GM12864 (cell line): ENCODE data around the gene INO80C.

ENCODE experiments used
- DNase-seq: peaks from one replicate; pipeline ENCODE4 v3.0.0-alpha.2; 2011; ENCODE audit warnings: low read depth
- H3K4me3 ChIP-seq: 2 replicates; pipeline ENCODE4 v1.5.1; 2011; ENCODE audit warnings: mild to moderate bottlenecking, low read depth, low read length, control low read depth
- TF ChIP-seq, protein P1 (sequence below): IDR thresholded peaks from 2 replicates; pipeline ENCODE4 v1.5.1; 2011; ENCODE audit warnings: low read depth, mild to moderate bottlenecking, moderate library complexity, low read length, control low read depth, inconsistent platforms; ENCODE audit errors: missing control alignments

The INO80C gene

DNA sequence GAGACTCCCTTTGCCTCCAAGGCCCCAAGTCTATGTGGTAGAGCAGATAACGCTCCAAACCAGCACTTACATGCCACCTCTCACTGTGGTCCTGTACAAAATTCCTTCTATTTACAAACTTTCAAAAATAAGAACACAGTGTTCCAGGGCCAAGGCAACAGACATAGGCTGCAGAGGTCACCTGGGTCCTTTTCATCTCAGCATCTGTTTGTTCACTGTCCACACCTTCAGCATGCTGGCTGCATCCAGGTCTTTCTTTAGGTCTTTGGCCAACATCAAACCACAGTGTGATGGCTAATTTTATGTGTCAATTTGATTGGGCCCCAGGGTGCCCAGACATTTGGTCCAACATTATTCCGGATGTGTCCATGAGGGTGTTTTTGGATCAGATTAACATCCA, 20.0 kb upstream of the INO80C start:
- TF ChIP-seq, protein P1, sequence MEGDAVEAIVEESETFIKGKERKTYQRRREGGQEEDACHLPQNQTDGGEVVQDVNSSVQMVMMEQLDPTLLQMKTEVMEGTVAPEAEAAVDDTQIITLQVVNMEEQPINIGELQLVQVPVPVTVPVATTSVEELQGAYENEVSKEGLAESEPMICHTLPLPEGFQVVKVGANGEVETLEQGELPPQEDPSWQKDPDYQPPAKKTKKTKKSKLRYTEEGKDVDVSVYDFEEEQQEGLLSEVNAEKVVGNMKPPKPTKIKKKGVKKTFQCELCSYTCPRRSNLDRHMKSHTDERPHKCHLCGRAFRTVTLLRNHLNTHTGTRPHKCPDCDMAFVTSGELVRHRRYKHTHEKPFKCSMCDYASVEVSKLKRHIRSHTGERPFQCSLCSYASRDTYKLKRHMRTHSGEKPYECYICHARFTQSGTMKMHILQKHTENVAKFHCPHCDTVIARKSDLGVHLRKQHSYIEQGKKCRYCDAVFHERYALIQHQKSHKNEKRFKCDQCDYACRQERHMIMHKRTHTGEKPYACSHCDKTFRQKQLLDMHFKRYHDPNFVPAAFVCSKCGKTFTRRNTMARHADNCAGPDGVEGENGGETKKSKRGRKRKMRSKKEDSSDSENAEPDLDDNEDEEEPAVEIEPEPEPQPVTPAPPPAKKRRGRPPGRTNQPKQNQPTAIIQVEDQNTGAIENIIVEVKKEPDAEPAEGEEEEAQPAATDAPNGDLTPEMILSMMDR, result no peak
- no peak for DNase-seq
- H3K4me3 ChIP-seq, result no peak overlapping the region

- no peak overlapping the region for H3K4me3 ChIP-seq
- TF ChIP-seq, protein P1, result no peak
These were observed 19.0 kb upstream of the INO80C start for GRCh38 chr18:35516789-35517188.

GRCh38 chr18:35516351-35516750, 18.6 kb upstream of the INO80C start:
- TF ChIP-seq, protein P1, result no peak

More at GRCh38 chr18:35516789-35517188, 19.0 kb upstream of the INO80C start:
- DNase-seq, result no peak

DNA sequence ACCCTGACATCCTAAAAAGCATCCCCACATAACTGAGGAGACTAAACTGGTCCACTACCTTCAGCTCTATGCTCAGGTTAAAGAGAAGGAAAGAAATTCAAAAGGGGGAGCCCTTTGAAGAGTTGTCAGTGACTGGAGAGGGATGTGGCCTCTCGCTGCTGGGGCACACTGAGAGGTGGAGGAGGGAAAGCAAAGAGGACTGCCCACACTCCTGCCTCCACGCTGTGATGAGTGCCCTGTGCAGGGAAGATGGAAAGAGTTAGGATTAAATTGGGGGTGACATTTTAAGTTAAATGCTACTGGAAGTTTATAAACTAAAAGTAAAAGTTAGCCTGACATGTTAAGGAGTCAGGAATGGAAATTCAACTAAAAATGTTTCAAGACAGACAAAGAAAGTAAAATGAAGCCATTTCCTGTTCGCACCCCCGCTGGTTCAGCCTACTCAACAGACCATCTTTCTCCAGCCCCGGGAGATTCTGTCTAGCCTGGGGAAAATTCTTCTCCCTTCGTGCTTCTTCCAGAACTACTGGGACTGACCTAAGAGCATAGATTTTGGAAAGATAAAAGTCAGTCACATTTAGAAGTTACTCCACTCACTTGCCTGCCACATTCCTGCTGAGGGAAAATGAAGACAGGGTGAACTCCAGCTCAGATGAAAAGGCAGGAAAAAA, 17.8 kb upstream of the INO80C start:
- no peak for DNase-seq
- H3K4me3 ChIP-seq, result no peak overlapping the region
- TF ChIP-seq, protein P1, result no peak

More at GRCh38 chr18:35516351-35516750, 18.6 kb upstream of the INO80C start:
- no peak for DNase-seq
- H3K4me3 ChIP-seq, result no peak overlapping the region

GRCh38 chr18:35514752-35515459, 17.1 kb upstream of the INO80C start:
- TF ChIP-seq, protein P1, result no peak
- no peak overlapping the region for H3K4me3 ChIP-seq
- DNase-seq, result no peak

- no peak for DNase-seq
- TF ChIP-seq, protein P1, result no peak
- no peak overlapping the region for H3K4me3 ChIP-seq
These were observed 16.5 kb upstream of the INO80C start for GRCh38 chr18:35514283-35514682.
